ENCODE data around the gene MME.
"Not testable (repeated sequence)": the region's sequence is repeated elsewhere in the genome, so short reads cannot be mapped to it uniquely, and the experiment has no call there.

The MME gene

DNA sequence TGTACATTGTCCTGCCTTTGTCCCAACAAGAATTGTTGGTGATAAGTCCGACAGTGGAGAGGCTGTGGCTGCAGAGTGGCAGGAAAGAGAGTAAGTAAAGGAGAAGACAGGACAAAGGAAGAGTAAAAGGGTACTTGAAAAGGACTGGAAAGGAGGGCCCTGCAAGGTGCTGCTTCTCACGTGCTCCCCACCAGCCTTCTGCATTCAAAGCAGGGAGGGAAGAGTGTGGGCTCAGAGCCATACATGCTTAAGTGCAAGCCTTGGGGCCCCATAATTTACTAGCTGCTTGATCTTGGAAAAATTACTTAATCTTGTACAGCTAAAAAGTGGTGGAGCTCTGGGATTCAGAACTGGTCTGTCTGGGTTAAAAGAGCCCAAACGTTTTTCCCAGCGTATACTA is 29.9 kb downstream of the MME start:
- TF ChIP-seq, protein P1, sequence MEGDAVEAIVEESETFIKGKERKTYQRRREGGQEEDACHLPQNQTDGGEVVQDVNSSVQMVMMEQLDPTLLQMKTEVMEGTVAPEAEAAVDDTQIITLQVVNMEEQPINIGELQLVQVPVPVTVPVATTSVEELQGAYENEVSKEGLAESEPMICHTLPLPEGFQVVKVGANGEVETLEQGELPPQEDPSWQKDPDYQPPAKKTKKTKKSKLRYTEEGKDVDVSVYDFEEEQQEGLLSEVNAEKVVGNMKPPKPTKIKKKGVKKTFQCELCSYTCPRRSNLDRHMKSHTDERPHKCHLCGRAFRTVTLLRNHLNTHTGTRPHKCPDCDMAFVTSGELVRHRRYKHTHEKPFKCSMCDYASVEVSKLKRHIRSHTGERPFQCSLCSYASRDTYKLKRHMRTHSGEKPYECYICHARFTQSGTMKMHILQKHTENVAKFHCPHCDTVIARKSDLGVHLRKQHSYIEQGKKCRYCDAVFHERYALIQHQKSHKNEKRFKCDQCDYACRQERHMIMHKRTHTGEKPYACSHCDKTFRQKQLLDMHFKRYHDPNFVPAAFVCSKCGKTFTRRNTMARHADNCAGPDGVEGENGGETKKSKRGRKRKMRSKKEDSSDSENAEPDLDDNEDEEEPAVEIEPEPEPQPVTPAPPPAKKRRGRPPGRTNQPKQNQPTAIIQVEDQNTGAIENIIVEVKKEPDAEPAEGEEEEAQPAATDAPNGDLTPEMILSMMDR (IDR thresholded peaks at IDR 0.05; ENCODE audit: low read length, missing control alignments): no peak
- H3K4me3 ChIP-seq (replicated peaks; ENCODE audit: low read depth, low read length): no peak overlapping the region
- DNase-seq (ENCODE audit: low read depth): no peak

DNA sequence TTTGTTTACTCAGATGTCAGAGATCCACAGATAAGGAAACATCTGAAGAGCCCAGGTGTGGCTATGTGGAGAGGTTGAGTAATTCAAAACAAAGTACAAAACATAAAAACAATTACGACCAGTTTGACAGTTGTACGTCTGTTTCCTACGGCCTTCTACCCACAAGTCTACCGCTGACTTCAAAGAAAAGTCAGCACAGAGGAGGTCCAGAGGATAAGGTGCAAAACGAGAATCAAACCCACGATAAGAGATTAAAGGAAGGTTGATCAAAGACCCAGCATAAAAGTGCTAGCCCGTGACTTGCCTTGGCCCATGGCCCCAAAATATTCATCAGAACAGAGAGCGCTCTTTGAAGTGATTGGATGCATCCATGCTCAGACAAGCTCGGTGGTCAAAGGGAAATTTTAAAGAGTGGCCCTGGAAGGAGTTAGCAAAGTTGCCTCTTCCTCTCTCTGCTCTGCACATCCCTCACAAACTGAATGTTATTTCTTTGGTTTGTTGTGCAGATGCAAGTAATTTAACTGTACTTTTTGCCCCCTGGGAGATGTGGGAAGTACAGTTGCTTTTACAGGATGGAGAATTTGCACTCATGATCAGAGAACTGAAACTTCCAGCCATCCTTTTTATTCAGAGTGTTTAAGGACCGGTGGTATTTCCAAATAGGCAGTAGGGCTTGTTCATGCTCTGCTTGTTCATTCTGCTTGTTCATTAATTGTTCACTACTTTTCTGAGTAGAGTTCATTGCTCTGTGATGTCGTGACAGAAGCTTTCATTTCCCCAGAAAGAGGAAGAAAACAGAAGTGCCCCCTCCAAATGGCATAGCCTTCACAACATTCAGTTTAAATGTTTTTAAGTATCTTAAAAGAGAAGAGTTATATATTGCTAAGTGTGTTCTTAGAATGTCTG is 31.1 kb downstream of the MME start:
- TF ChIP-seq, protein P1 (IDR thresholded peaks at IDR 0.05; ENCODE audit: low read length, missing control alignments): no peak
- DNase-seq (ENCODE audit: low read depth): no peak
- H3K4me3 ChIP-seq (replicated peaks; ENCODE audit: low read depth, low read length): no peak overlapping the region

DNA sequence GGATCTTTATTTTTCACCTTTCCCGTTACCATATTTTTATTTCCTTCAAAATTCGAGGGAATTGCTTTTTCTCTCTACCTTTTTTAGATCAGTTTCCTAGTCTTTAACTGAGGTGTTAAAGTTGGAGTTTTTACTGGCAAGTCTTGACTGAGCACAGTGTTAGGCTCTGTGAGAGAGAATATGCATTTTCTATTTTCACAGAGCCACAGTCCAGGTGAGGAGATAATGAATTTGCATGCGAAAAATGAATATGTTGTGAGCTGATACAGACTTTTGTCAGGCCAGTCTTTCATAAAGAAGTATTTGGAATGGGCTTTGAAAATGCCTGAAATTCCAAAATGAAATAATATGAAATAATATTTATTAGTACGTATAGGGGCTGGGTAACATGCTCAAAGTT is 31.9 kb downstream of the MME start:
- TF ChIP-seq, protein P1 (IDR thresholded peaks at IDR 0.05; ENCODE audit: low read length, missing control alignments): no peak
- H3K4me3 ChIP-seq (replicated peaks; ENCODE audit: low read depth, low read length): no peak overlapping the region

DNA sequence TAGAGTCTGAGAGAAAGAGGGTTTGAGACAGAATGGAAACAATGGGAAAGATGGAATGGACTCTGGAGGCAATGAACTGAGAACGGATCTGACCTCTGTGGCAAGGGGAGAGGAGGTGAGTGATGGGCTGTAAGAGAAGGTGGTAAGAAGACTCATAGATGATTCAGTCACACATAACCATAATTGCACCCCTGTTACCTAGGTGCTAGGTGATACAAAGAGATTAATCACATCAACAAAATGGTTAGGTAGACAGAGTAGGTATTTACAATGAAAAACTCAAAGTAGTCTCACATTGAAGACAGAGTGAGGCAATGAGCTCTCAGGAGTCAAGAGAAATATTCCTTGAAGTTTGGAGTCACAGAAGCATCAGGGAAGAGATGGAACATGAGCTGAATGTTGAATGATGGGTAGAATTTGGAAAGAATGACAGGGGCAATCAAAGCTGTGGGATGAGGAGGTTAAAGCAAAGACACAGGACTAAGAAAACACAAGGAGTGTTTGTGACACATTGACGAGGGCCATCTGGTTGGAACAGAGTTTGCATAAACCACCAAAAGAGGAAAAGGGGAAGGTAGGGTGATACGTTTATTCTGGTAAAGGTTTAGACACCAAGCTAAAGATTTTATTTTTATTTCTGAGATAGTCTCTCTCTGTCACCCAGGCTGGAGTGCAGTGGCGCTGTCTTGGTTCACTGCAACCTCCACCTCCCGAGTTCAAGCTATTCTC is 32.7 kb downstream of the MME start:
- TF ChIP-seq, protein P1 (IDR thresholded peaks at IDR 0.05; ENCODE audit: low read length, missing control alignments): no peak
- DNase-seq (ENCODE audit: low read depth): no peak

More for the DNA sequence above, 31.9 kb downstream of the MME start:
- DNase-seq (ENCODE audit: low read depth): no peak

DNA sequence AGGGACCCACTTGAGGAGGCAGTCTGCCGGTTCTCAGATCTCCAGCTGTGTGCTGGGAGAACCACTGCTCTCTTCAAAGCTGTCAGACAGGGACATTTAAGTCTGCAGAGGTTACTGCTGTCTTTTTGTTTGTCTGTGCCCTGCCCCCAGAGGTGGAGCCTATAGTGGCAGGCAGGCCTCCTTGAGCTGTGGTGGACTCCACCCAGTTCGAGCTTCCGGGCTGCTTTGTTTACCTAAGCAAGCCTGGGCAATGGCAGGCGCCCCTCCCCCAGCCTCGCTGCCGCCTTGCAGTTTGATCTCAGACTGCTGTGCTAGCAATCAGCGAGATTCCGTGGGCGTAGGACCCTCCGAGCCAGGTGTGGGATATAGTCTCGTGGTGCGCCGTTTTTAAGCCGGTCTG is 44.6 kb downstream of the MME start:
- not testable (repeated sequence) for DNase-seq (ENCODE audit: low read depth)

More for the DNA sequence above, 32.7 kb downstream of the MME start:
- H3K4me3 ChIP-seq (replicated peaks; ENCODE audit: low read depth, low read length): no peak overlapping the region

DNA sequence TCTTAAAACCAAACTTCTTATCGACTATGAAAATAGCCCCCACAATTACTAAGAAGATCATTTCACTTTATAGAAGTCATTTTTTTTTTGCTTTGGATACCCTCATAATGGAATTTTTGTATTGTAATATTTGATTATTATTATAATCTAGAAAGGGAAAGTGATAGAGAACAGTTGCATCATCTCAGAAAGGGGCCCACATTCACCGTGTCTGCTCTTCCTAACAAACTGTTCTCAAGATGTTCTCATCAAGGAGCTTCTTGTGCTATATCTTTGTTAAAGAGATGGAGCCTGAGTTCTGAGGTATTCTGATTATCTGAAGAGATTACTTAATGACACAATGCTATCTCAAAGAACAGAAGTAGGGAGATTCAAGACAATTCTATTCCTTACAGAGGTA is 49.3 kb downstream of the MME start:
- TF ChIP-seq, protein P1 (IDR thresholded peaks at IDR 0.05; ENCODE audit: low read length, missing control alignments): no peak
- no peak for DNase-seq (ENCODE audit: low read depth)
- no peak overlapping the region for H3K4me3 ChIP-seq (replicated peaks; ENCODE audit: low read depth, low read length)

More for the DNA sequence above, 44.6 kb downstream of the MME start:
- not testable (repeated sequence) for H3K4me3 ChIP-seq (replicated peaks; ENCODE audit: low read depth, low read length)

DNA sequence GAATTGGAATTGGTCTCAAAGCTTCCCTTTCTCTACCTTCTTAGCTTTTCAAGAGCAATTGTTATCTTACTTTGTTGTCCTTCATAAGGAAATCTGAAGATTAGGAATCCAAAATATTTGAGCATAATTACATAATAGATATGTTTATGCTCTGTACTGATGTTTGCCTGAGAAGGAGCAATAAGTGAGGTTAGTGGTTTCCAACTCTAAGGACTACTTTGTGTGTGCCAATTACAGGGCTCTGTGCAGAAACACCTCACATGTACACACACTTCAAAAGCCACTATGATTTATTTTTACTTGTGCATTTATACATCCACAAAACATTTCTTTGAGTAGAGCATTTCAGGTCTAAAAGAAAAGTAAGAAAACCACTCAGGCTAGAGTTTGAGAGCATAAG is 49.9 kb downstream of the MME start:
- DNase-seq (ENCODE audit: low read depth): no peak
- H3K4me3 ChIP-seq (replicated peaks; ENCODE audit: low read depth, low read length): no peak overlapping the region
- TF ChIP-seq, protein P1 (IDR thresholded peaks at IDR 0.05; ENCODE audit: low read length, missing control alignments): no peak
